Measurements from ENCODE around the gene PLEKHG7.
A peak's percentile ranks its signal among the peaks of the same experiment; 100 is the strongest.

PLEKHG7 gene

GRCh38 chr12:92706594-92706993, 3.8 kb downstream of the PLEKHG7 start:
- no peak for FAIRE-seq
- no peak for DNase-seq (ENCODE audit: insufficient read length, low spot score)
- TF ChIP-seq CTCF (IDR thresholded peaks at IDR 0.05; ENCODE audit: insufficient read depth, missing control alignments): no peak

- DNase-seq (ENCODE audit: insufficient read length, low spot score) (no peak), FAIRE-seq (no peak)
- no peak for TF ChIP-seq CTCF (IDR thresholded peaks at IDR 0.05; ENCODE audit: insufficient read depth, missing control alignments)
These were observed 5.1 kb downstream of the PLEKHG7 start for GRCh38 chr12:92707926-92708325.

- DNase-seq (ENCODE audit: insufficient read length, low spot score): no peak
- no peak for FAIRE-seq
- TF ChIP-seq CTCF (IDR thresholded peaks at IDR 0.05; ENCODE audit: insufficient read depth, missing control alignments): no peak
These were observed 12.8 kb downstream of the PLEKHG7 start for GRCh38 chr12:92715625-92716024.

GRCh38 chr12:92717202-92717601, 14.4 kb downstream of the PLEKHG7 start:
- no peak for FAIRE-seq
- no peak for DNase-seq (ENCODE audit: insufficient read length, low spot score)
- TF ChIP-seq CTCF (IDR thresholded peaks at IDR 0.05; ENCODE audit: insufficient read depth, missing control alignments): peak; percentile 38

- TF ChIP-seq CTCF (IDR thresholded peaks at IDR 0.05; ENCODE audit: insufficient read depth, missing control alignments): no peak
- DNase-seq (ENCODE audit: insufficient read length, low spot score) (no peak), FAIRE-seq (no peak)
These were observed 15.7 kb downstream of the PLEKHG7 start for GRCh38 chr12:92718483-92718990.

- no peak for TF ChIP-seq CTCF (IDR thresholded peaks at IDR 0.05; ENCODE audit: insufficient read depth, missing control alignments)
- DNase-seq (ENCODE audit: insufficient read length, low spot score) (no peak), FAIRE-seq (no peak)
These were observed 16.9 kb downstream of the PLEKHG7 start for GRCh38 chr12:92719674-92720073.

GRCh38 chr12:92721130-92721529, 18.3 kb downstream of the PLEKHG7 start:
- FAIRE-seq (no peak), DNase-seq (ENCODE audit: insufficient read length, low spot score) (no peak)
- TF ChIP-seq CTCF (IDR thresholded peaks at IDR 0.05; ENCODE audit: insufficient read depth, missing control alignments): no peak

All from D721Med (cell line).